ENCODE results near the gene STRIP2.
"Not testable (repeated sequence)": the region's sequence is repeated elsewhere in the genome, so short reads cannot be mapped to it uniquely, and the experiment has no call there.

STRIP2 gene

DNA sequence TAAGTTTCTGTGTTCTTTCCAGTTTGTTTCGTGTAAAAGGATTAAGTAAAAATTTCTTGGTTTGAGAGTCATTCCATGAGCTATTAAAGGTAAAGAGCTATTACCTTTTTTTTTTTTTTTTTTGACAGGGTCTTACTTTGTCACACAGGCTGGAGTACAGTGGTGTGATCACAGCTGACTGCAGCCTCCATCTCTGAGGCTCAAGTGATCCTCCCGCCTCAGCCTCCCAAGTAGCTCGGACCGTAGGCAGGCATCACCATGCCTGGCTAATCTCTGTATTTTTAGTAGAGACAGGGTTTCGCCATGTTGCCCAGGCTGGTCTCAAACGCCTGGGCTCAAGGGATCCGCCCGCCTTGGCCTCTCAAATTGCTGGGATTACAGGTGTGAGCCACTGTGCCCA lies 69.5 kb downstream of the STRIP2 start:
- no peaks in the 10 kb centered on the region for H3K36me3 ChIP-seq (ENCODE audit: control insufficient read depth, insufficient read depth, low read length)
- H3K4me3 ChIP-seq (ENCODE audit: low read length) = no peak overlapping the region
- DNase-seq (ENCODE audit: low read depth, low spot score) = no peak
- WGBS (ENCODE audit: insufficient coverage, insufficient read length) = no CpG with 5 or more reads among the region's 8 CpGs
- H3K27ac ChIP-seq (ENCODE audit: low read length) = no peak overlapping the region
- H3K9me3 ChIP-seq (ENCODE audit: control insufficient read depth, insufficient read depth, low read length) = no peaks in the 10 kb centered on the region
- H3K4me1 ChIP-seq (ENCODE audit: control insufficient read depth, insufficient read depth, low read length) = no peaks in the 10 kb centered on the region
- peaks cover 2% of the 10 kb centered on the region; the same call in 1 of the 2 replicates for H3K27me3 ChIP-seq (ENCODE audit: control insufficient read depth, insufficient read depth, low read length)

DNA sequence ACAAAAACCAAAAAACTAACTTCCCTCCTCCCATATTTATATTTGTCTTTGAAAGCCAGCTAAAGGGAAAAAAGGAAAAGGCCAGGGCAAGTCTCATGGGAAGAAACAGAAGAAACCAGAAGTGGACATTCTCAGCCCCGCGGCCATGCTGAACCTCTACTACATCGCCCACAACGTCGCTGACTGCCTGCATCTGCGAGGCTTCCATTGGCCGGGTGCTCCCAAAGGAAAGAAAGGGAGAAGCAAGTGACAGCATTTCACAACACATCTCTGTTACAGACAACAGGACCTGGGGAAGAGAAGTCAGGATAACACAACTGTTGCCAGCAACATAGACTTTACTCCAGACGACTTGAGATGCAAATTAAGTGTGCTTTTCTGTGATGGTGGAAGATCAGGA lies 78.0 kb downstream of the STRIP2 start:
- Histone ChIP-seq H3K9me3 (ENCODE audit: control insufficient read depth, insufficient read depth, low read length) (no peaks in the 10 kb centered on the region), H3K27me3 (ENCODE audit: control insufficient read depth, insufficient read depth, low read length) (no peaks in the 10 kb centered on the region), H3K27ac (ENCODE audit: low read length) (no peak overlapping the region), H3K4me3 (ENCODE audit: low read length) (no peak overlapping the region), H3K36me3 (ENCODE audit: control insufficient read depth, insufficient read depth, low read length) (no peaks in the 10 kb centered on the region), H3K4me1 (ENCODE audit: control insufficient read depth, insufficient read depth, low read length) (peaks cover 5% of the 10 kb centered on the region; the same call in 1 of the 2 replicates)
- no CpG with 5 or more reads among the region's 8 CpGs for WGBS (ENCODE audit: insufficient coverage, insufficient read length)
- DNase-seq (ENCODE audit: low read depth, low spot score) = no peak

DNA sequence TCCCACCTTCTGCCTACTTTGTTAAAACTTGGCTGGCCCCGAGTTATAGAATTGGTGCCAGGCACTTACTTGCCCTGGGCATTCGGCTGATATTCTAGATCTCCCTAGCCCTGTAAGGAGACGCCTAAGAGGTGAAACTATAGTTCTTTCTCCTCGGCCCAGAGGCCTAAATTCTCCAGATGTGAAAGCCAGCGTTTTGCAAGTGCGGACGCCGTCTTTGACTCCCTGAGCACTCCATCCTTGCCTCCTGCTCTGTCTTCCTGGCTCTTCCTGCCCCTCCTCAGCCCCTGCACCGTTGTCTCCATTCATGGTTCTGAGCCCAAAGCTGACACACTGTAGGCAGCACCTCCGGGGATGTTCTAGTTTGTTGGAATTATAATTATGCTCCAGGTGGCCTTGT lies 79.3 kb downstream of the STRIP2 start:
- Histone ChIP-seq H3K27me3 (ENCODE audit: control insufficient read depth, insufficient read depth, low read length) (no peaks in the 10 kb centered on the region), H3K27ac (ENCODE audit: low read length) (no peak overlapping the region), H3K4me1 (ENCODE audit: control insufficient read depth, insufficient read depth, low read length) (peaks cover 5% of the 10 kb centered on the region; the same call in 1 of the 2 replicates), H3K36me3 (ENCODE audit: control insufficient read depth, insufficient read depth, low read length) (no peaks in the 10 kb centered on the region), H3K4me3 (ENCODE audit: low read length) (no peak overlapping the region), H3K9me3 (ENCODE audit: control insufficient read depth, insufficient read depth, low read length) (no peaks in the 10 kb centered on the region)
- WGBS (ENCODE audit: insufficient coverage, insufficient read length) = no CpG with 5 or more reads among the region's 10 CpGs
- no peak for DNase-seq (ENCODE audit: low read depth, low spot score)

DNA sequence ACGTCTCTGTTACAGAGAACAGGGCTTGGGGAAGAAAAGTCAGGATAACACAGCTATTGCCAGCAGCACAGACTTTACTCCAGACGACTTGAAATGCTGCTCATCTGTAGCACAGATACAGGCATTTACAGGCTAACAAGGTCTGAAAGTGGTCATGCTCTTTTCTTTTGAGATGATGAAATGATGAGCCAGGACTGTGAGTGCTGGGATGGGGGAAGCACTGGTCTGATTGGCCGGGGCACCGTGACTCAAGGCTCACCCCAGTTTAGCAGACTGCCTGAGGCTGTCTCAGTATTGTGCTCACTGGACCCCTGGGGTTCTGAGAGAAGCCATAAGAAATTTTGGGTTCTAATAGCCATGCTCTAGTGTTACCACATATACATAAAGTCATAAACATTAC lies 80.5 kb downstream of the STRIP2 start:
- peaks cover 5% of the 10 kb centered on the region; the same call in 1 of the 2 replicates for H3K4me1 ChIP-seq (ENCODE audit: control insufficient read depth, insufficient read depth, low read length)
- H3K27ac ChIP-seq (ENCODE audit: low read length) = no peak overlapping the region
- H3K4me3 ChIP-seq (ENCODE audit: low read length) = no peak overlapping the region
- H3K9me3 ChIP-seq (ENCODE audit: control insufficient read depth, insufficient read depth, low read length) = no peaks in the 10 kb centered on the region
- H3K27me3 ChIP-seq (ENCODE audit: control insufficient read depth, insufficient read depth, low read length) = no peaks in the 10 kb centered on the region
- H3K36me3 ChIP-seq (ENCODE audit: control insufficient read depth, insufficient read depth, low read length) = no peaks in the 10 kb centered on the region
- no CpG with 5 or more reads among the region's 4 CpGs for WGBS (ENCODE audit: insufficient coverage, insufficient read length)
- no peak for DNase-seq (ENCODE audit: low read depth, low spot score)

DNA sequence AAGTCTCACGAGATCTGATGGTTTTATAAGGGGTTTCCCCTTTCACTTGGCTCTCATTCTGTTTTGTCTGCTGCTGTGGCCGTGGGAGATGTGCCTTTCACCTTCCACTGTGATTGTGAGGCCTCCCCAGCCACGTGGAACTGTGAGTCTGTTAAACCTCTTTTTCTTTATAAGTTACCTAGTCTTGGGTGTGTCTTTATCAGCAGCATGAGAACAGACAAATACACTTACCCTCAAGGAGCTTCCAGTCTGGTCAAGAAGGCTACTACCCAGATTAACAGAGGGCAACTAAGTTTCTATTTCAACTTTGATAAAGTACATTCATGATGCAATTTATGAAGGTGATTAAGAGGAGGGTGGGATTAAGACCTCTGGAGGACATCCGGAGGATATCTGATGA lies 81.1 kb downstream of the STRIP2 start:
- peaks cover 5% of the 10 kb centered on the region; the same call in 1 of the 2 replicates for H3K4me1 ChIP-seq (ENCODE audit: control insufficient read depth, insufficient read depth, low read length)
- H3K27ac ChIP-seq (ENCODE audit: low read length) = no peak overlapping the region
- no CpG with 5 or more reads among the region's 4 CpGs for WGBS (ENCODE audit: insufficient coverage, insufficient read length)
- no peak overlapping the region for H3K4me3 ChIP-seq (ENCODE audit: low read length)
- H3K36me3 ChIP-seq (ENCODE audit: control insufficient read depth, insufficient read depth, low read length) = no peaks in the 10 kb centered on the region
- no peak for DNase-seq (ENCODE audit: low read depth, low spot score)
- no peaks in the 10 kb centered on the region for H3K27me3 ChIP-seq (ENCODE audit: control insufficient read depth, insufficient read depth, low read length)
- H3K9me3 ChIP-seq (ENCODE audit: control insufficient read depth, insufficient read depth, low read length) = no peaks in the 10 kb centered on the region

DNA sequence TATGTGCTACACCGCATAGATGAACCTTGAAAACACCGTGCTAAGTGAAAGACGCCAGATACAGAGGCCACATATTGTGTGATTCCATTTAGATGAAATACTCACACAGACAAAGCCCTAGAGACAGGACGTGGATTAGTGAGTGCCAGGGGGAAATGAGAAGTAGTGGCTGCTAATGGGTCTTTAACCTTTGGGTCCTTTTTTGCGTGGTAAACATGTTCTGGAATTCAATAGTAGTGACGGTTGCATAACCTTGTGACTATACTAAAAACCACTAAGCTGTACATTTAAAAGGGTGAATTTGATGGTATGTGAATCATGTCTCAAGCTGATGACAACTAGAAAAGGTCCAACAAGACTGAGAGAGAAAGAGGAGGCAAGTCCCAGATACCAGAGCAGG lies 83.7 kb downstream of the STRIP2 start:
- WGBS (ENCODE audit: insufficient coverage, insufficient read length) = no CpG with 5 or more reads among the region's 6 CpGs
- Histone ChIP-seq H3K9me3 (ENCODE audit: control insufficient read depth, insufficient read depth, low read length) (no peaks in the 10 kb centered on the region), H3K4me1 (ENCODE audit: control insufficient read depth, insufficient read depth, low read length) (peaks cover 6% of the 10 kb centered on the region; the same call in 1 of the 2 replicates), H3K27ac (ENCODE audit: low read length) (no peak overlapping the region), H3K4me3 (ENCODE audit: low read length) (no peak overlapping the region), H3K27me3 (ENCODE audit: control insufficient read depth, insufficient read depth, low read length) (no peaks in the 10 kb centered on the region), H3K36me3 (ENCODE audit: control insufficient read depth, insufficient read depth, low read length) (no peaks in the 10 kb centered on the region)
- no peak for DNase-seq (ENCODE audit: low read depth, low spot score)

DNA sequence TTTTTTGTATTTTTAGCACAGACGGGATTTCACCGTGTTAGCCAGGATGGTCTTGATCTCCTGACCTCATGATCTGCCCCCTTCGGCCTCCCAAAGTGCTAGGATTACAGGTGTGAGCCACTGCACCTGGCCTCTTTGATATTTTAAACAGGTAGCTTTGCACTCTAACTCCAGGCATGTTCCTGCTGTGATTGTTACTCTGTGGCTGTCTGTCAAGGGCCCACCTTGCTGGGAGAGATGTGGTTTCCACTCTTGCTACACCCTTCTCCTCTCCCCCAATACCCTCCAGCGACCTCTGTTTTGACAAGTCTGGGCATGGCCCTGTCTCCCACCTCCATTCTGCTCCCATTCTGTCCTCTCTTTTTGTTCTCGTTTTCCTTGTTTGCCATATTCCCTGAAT lies 85.2 kb downstream of the STRIP2 start:
- Histone ChIP-seq H3K4me3 (ENCODE audit: low read length) (no peak overlapping the region), H3K27me3 (ENCODE audit: control insufficient read depth, insufficient read depth, low read length) (no peaks in the 10 kb centered on the region), H3K4me1 (ENCODE audit: control insufficient read depth, insufficient read depth, low read length) (peaks cover 3% of the 10 kb centered on the region; the same call in 1 of the 2 replicates), H3K27ac (ENCODE audit: low read length) (no peak overlapping the region), H3K9me3 (ENCODE audit: control insufficient read depth, insufficient read depth, low read length) (no peaks in the 10 kb centered on the region), H3K36me3 (ENCODE audit: control insufficient read depth, insufficient read depth, low read length) (no peaks in the 10 kb centered on the region)
- WGBS (ENCODE audit: insufficient coverage, insufficient read length) = no CpG with 5 or more reads among the region's 5 CpGs
- no peak for DNase-seq (ENCODE audit: low read depth, low spot score)

DNA sequence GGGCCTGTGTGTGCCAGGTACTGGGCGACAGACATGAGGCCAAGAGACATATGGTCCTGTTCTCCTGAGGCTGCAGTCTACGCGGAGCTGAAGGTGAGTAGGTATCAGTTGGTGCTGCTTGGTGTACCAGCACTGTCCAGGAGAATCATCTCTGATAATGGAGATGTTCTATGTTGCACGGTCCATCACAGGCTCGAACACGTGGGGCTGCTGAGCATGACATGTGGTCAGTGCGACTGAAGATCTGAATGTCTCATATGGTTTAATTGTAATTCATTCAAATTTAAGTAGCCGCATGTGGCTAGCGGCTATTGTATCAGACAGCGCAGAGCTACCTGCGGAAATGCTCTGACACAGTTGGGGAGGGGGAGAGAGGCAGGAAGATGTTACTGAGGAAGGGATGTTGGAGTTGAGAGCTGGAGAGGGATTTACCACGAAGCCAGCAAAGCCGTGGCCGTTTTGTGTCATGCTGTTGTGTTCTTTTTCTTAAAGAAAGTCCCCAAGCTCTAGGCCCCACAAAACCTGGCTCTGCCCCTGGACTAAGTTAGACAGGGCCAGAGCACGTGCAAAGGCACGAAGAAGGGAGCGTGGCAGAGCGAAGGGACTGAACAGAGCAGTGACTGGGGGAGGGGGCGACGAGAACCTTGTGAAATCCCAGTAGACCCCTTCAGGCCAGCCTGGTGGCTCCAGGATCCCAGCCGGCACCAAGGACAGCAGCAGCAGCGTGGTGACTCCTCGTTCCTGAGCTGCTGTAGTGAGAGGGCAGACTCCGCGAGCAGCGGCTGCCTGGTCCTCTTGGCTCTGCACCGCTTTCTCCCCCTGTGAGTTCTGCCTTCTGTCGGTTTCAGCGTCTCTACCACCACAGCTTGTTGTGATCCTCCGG lies 88.1 kb downstream of the STRIP2 start:
- Histone ChIP-seq H3K36me3 (ENCODE audit: control insufficient read depth, insufficient read depth, low read length) (no peaks in the 10 kb centered on the region), H3K27me3 (ENCODE audit: control insufficient read depth, insufficient read depth, low read length) (no peaks in the 10 kb centered on the region), H3K9me3 (ENCODE audit: control insufficient read depth, insufficient read depth, low read length) (no peaks in the 10 kb centered on the region), H3K27ac (ENCODE audit: low read length) (no peak overlapping the region), H3K4me1 (ENCODE audit: control insufficient read depth, insufficient read depth, low read length) (peaks cover 3% of the 10 kb centered on the region; the same call in 1 of the 2 replicates), H3K4me3 (ENCODE audit: low read length) (no peak overlapping the region)
- no peak for DNase-seq (ENCODE audit: low read depth, low spot score)
- WGBS (ENCODE audit: insufficient coverage, insufficient read length) = no CpG with 5 or more reads among the region's 30 CpGs

DNA sequence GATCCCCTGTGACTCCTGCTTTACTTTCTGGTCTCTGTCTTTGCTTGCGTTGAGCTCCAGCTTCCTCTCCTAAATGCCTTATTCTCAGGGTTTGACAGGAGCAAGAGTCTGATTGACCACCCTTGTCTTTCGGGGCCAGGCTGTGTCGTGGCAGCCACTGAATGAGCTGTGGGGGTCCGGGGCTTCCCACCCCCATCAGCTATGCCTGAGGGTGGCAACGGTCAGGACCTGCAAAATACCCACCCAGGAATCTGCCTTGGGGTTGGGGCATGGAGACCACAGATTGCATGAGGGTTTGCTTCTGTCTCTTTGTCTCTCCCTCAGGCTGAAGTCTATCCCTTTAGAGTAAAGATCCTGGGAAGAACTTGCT lies 88.7 kb downstream of the STRIP2 start:
- H3K36me3 ChIP-seq (ENCODE audit: control insufficient read depth, insufficient read depth, low read length) = no peaks in the 10 kb centered on the region
- no CpG with 5 or more reads among the region's 5 CpGs for WGBS (ENCODE audit: insufficient coverage, insufficient read length)
- DNase-seq (ENCODE audit: low read depth, low spot score) = no peak
- H3K27ac ChIP-seq (ENCODE audit: low read length) = no peak overlapping the region
- peaks cover 3% of the 10 kb centered on the region; the same call in 1 of the 2 replicates for H3K4me1 ChIP-seq (ENCODE audit: control insufficient read depth, insufficient read depth, low read length)
- no peaks in the 10 kb centered on the region for H3K9me3 ChIP-seq (ENCODE audit: control insufficient read depth, insufficient read depth, low read length)
- H3K27me3 ChIP-seq (ENCODE audit: control insufficient read depth, insufficient read depth, low read length) = no peaks in the 10 kb centered on the region
- no peak overlapping the region for H3K4me3 ChIP-seq (ENCODE audit: low read length)

DNA sequence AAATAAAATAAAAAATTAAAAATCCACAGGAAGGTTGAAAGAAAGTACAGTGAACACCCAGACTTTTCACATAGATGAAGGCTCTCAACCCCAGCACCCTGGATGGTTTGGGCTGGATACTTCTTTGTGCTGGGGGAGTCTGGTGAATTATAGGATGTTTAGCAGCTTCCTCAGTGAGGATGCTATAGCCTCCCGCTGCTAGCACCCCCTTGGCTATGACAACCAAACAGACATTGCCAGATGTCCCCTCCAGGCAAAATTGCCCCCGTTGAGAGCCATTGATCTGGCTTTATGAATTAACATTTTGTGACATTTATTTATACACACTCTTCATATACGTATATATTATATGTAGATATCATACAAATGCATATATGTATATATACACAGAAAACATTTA lies 89.7 kb downstream of the STRIP2 start:
- no peak overlapping the region for H3K4me3 ChIP-seq (ENCODE audit: low read length)

DNA sequence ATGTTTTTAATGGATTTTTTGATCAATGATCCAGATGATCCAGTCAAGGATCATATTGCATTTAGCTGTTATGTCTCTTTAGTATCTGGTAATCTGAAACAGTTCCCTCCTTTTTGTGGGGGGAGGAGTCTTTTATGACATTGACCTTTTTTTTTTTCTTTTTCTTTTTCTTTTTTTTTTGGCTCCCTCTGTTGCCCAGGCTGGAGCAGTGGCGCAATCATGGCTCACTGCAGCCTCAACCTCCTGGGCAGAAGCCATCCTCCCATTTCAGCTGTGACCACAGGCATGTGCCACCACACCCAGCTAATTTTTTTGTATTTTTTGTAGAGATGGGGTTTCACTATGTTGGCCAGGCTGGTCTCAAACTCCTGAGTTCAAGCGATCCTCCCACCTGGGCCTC lies 90.2 kb downstream of the STRIP2 start:
- DNase-seq (ENCODE audit: low read depth, low spot score); H3K36me3 ChIP-seq (ENCODE audit: control insufficient read depth, insufficient read depth, low read length); H3K4me1 ChIP-seq (ENCODE audit: control insufficient read depth, insufficient read depth, low read length); H3K27ac ChIP-seq (ENCODE audit: low read length); H3K4me3 ChIP-seq (ENCODE audit: low read length); H3K9me3 ChIP-seq (ENCODE audit: control insufficient read depth, insufficient read depth, low read length); H3K27me3 ChIP-seq (ENCODE audit: control insufficient read depth, insufficient read depth, low read length): not testable (repeated sequence)
- WGBS (ENCODE audit: insufficient coverage, insufficient read length) = no CpG with 5 or more reads among the region's 2 CpGs

More for the DNA sequence above, 89.7 kb downstream of the STRIP2 start:
- Histone ChIP-seq H3K36me3 (ENCODE audit: control insufficient read depth, insufficient read depth, low read length) (no peaks in the 10 kb centered on the region), H3K9me3 (ENCODE audit: control insufficient read depth, insufficient read depth, low read length) (no peaks in the 10 kb centered on the region), H3K27ac (ENCODE audit: low read length) (no peak overlapping the region), H3K4me1 (ENCODE audit: control insufficient read depth, insufficient read depth, low read length) (peaks cover 3% of the 10 kb centered on the region; the same call in 1 of the 2 replicates), H3K27me3 (ENCODE audit: control insufficient read depth, insufficient read depth, low read length) (no peaks in the 10 kb centered on the region)
- WGBS (ENCODE audit: insufficient coverage, insufficient read length) = no CpG with 5 or more reads among the region's 3 CpGs
- no peak for DNase-seq (ENCODE audit: low read depth, low spot score)

Measured in iPS DF 6.9 (cell line).